Measurements from ENCODE around the gene POU2F2. TPM values are rescaled to one million over a fixed set of nuclear protein-coding genes. Genes with fewer than 3 reads are reported as not detected.

POU2F2 gene
- total RNA-seq, 1 donor from 2014 or later, result 0.65 TPM

- Mint-ChIP-seq H3K4me3 (no peak overlapping the region), H3K36me3 (peaks cover 7% of the 10 kb centered on the region)
- DNase-seq (ENCODE audit: low spot score in 2 of 2, unreplicated experiment in 2 of 2), result no peak
Measured at GRCh38 chr19:42088471-42089190, 43.6 kb downstream of the POU2F2 start.

GRCh38 chr19:42086770-42087550 is 45.3 kb downstream of the POU2F2 start:
- H3K27ac Mint-ChIP-seq, result no peak overlapping the region
- TF ChIP-seq CTCF (IDR thresholded peaks at IDR 0.05; ENCODE audit: unreplicated experiment), result no peak
- H3K4me3 Mint-ChIP-seq, result no peak overlapping the region
- peaks cover 3% of the 10 kb centered on the region for H3K27me3 Mint-ChIP-seq (ENCODE audit: low read depth)
- peaks cover 9% of the 10 kb centered on the region for H3K36me3 Mint-ChIP-seq
- no peaks in the 10 kb centered on the region for H3K9me3 Mint-ChIP-seq
- DNase-seq (ENCODE audit: low spot score in 2 of 2, unreplicated experiment in 2 of 2), result no peak
- H3K4me1 Mint-ChIP-seq, result peaks cover 2% of the 10 kb centered on the region

More at GRCh38 chr19:42088471-42089190, 43.6 kb downstream of the POU2F2 start:
- no peak for TF ChIP-seq CTCF (IDR thresholded peaks at IDR 0.05; ENCODE audit: unreplicated experiment)
- Mint-ChIP-seq H3K4me1 (peaks cover 2% of the 10 kb centered on the region), H3K9me3 (no peaks in the 10 kb centered on the region), H3K27ac (no peak overlapping the region), H3K27me3 (ENCODE audit: low read depth) (peaks cover 3% of the 10 kb centered on the region)

GRCh38 chr19:42086188-42086736 is 46.0 kb downstream of the POU2F2 start:
- no peak for TF ChIP-seq CTCF (IDR thresholded peaks at IDR 0.05; ENCODE audit: unreplicated experiment)
- Mint-ChIP-seq H3K27me3 (ENCODE audit: low read depth) (peaks cover 3% of the 10 kb centered on the region), H3K4me1 (peaks cover 2% of the 10 kb centered on the region), H3K4me3 (no peak overlapping the region), H3K36me3 (peaks cover 16% of the 10 kb centered on the region), H3K9me3 (no peaks in the 10 kb centered on the region), H3K27ac (no peak overlapping the region)
- no peak for DNase-seq (ENCODE audit: low spot score in 2 of 2, unreplicated experiment in 2 of 2)

- H3K27me3 Mint-ChIP-seq (ENCODE audit: low read depth), result no peaks in the 10 kb centered on the region
- no peak overlapping the region for H3K27ac Mint-ChIP-seq
- TF ChIP-seq CTCF (IDR thresholded peaks at IDR 0.05; ENCODE audit: unreplicated experiment), result no peak
- H3K4me1 Mint-ChIP-seq, result peaks cover 2% of the 10 kb centered on the region
- H3K9me3 Mint-ChIP-seq, result no peaks in the 10 kb centered on the region
- no peak overlapping the region for H3K4me3 Mint-ChIP-seq
- no peak for DNase-seq (ENCODE audit: low spot score in 2 of 2, unreplicated experiment in 2 of 2)
- peaks cover 23% of the 10 kb centered on the region for H3K36me3 Mint-ChIP-seq
Measured at GRCh38 chr19:42083537-42083936, 48.7 kb downstream of the POU2F2 start.

GRCh38 chr19:42081584-42082203 is 50.6 kb downstream of the POU2F2 start:
- DNase-seq (ENCODE audit: low spot score in 2 of 2, unreplicated experiment in 2 of 2), result no peak
- no peaks in the 10 kb centered on the region for H3K27me3 Mint-ChIP-seq (ENCODE audit: low read depth)
- H3K36me3 Mint-ChIP-seq, result peaks cover 24% of the 10 kb centered on the region
- no peaks in the 10 kb centered on the region for H3K9me3 Mint-ChIP-seq
- H3K27ac Mint-ChIP-seq, result no peak overlapping the region
- TF ChIP-seq CTCF (IDR thresholded peaks at IDR 0.05; ENCODE audit: unreplicated experiment), result no peak
- H3K4me3 Mint-ChIP-seq, result no peak overlapping the region
- peaks cover 17% of the 10 kb centered on the region for H3K4me1 Mint-ChIP-seq

Measured in mesothelial cell of epicardium (in vitro differentiated cells).